Hematopoietic multipotent progenitor cell treated with erythropoietin and hydrocortisone succinate and interleukin-3 and kit ligand, for 4 days (in vitro differentiated cells): Measurements from ENCODE around the gene NRXN2.
"Not testable (repeated sequence)": the region's sequence is repeated elsewhere in the genome, so short reads cannot be mapped to it uniquely, and the experiment has no call there.

ENCODE experiments used
- DNase-seq: peaks from one replicate; pipeline ENCODE4 v3.0.0-alpha.2; 2015

The NRXN2 gene

DNA sequence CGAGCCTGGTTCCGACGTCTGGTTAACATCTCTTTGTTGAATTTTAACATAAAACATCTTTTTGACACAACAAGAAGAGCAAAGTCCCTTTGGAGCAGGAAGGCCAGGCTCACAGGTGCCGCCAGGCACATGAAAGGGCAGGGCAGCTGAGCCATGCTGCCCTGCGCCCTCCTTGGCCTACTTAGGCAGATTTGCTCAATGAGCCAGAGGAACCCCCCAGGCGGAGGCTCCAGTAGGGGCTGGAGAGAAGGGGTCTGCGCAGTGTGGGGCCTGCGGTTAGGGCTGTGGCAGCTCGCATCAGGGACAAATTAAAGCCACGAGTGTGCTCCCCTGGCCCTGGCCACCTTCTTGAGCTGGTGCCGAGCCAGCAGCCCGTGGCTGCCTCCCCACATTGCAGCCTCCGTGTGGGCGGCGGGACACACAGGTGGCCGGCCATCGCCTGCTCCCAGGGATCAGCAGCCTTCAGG, 141.9 kb downstream of the NRXN2 start:
- no peak for DNase-seq

DNA sequence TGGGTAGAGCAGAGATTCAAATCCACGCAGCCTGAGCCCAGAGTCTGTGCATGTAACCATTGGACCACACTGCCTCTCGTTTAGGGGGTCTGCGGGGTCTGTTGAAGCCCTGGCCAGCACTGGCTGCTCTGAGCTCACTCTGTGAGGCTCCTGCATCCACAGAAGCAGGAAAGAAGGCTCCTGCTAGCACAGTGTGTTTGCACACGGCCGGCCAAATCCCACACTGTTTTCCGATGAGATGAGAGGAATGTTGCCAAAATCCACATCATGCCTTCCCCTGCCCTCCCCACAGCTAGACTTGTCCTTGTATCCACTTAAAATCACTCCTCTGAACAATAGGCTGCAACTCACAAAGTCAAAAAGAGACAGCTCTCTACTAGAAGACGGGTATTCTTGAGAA, 142.6 kb downstream of the NRXN2 start:
- no peak for DNase-seq

GRCh38 chr11:64577202-64577601, 145.8 kb downstream of the NRXN2 start:
- DNase-seq = no peak

DNA sequence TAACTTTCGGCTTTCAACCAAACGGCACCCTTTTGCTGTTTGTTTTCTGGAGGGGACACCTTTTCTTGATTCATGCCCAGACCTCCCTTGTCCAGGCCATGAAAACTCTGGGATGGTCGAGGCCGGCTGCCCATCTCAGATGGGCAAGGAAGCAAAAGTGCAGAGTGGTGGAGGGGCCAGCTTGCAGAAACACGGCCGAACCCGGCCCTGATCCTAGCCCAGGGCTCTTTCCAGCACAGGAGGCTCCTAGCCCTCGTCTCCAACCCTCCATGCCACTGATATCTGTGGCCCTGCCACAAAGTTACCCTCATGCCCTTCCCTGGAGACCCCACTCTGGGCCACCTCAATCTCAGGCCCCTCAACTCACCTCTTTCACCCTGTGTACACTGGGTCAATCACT, 150.9 kb downstream of the NRXN2 start:
- DNase-seq = no peak

GRCh38 chr11:64571410-64572091, 151.4 kb downstream of the NRXN2 start:
- DNase-seq = no peak

DNA sequence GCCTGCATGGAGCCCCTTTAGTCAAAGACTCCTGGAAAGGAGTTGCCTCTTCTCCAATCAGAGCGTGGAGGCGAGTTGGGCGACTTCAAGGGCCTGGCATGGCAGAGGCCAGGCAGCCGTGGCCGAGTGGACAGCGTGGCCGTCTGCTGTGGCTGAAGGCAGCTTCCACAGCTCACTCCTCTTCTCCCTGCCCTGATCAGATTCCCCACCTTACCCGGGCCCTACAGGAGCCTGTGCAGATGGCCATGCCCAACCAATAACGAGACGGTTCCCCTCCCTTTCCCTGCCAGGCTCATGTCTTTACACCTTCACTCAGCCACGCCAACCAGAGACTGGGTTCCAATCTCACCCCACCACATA, 152.0 kb downstream of the NRXN2 start:
- no peak for DNase-seq

GRCh38 chr11:64570341-64570740, 152.7 kb downstream of the NRXN2 start:
- DNase-seq = no peak

GRCh38 chr11:64569300-64569970, 153.6 kb downstream of the NRXN2 start:
- DNase-seq = no peak

- DNase-seq = no peak
These were observed 154.3 kb downstream of the NRXN2 start for GRCh38 chr11:64568584-64569140.

DNA sequence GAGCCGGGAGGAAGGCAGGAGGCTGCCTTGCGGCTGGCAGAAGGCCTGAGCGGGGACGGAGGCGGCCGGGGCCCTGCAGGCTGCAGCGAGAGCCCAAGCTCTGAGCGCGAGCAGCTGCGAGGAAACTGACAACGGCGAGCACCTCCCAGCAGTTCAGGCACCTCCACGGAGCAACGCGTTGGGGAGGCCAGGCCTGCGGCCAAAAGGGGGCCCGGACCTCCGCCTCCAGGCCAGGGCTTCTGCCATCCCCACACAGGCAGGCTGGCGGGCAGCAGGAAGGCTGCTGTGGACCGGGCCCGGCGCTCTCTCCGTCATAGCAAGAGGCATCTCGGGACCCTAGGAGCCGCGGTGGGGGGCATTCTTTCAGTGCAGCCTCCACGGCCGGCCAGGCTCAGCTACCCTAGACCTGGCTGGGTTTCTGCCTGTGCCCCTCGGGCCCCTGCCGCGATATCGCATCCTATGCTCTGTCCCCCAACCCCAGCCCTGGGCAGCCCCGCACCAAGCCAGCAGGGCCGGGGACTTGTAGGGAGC, 154.9 kb downstream of the NRXN2 start:
- no peak for DNase-seq

DNA sequence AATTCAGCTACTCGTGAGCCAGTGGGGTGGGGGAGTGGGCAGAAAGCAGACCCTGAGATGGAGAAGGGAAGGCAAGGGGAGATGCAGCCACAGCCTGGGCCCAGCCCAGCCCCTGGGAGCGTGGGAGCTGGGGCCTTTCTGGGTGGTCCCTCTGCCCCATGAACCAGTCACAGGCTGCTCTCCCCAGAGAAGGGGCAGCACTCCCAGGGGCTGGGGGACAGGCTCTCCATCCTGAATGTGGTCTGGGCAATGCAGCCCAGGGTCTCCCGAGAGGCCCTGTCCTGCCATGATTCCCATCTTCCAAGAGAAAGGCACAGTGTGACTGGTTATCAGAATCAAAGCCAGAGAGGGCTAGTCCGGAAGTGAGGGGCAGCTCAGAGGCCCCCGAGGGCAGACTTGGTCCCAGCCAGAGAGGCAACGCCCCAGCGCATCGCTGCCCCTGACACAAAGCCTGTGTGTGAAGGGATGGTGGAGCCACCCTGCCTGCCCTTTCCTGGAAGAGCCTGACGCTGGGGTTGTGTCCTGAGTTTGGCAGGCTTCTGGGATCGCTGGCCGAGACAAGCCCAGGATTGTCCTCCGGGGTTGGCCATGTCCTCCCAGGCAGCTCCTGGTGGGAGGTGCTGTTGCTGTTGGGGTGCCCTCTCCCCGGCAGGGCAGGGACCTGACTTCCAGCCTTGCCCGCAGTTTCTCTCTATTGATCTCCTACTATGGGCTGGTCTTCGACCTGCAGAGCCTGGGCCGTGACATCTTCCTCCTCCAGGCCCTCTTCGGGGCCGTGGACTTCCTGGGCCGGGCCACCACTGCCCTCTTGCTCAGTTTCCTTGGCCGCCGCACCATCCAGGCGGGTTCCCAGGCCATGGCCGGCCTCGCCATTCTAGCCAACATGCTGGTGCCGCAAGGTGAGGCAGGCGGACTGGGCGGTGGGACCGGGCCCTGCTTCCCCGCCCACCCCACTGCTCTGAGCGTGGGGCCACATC, 155.8 kb downstream of the NRXN2 start:
- no peak for DNase-seq

DNA sequence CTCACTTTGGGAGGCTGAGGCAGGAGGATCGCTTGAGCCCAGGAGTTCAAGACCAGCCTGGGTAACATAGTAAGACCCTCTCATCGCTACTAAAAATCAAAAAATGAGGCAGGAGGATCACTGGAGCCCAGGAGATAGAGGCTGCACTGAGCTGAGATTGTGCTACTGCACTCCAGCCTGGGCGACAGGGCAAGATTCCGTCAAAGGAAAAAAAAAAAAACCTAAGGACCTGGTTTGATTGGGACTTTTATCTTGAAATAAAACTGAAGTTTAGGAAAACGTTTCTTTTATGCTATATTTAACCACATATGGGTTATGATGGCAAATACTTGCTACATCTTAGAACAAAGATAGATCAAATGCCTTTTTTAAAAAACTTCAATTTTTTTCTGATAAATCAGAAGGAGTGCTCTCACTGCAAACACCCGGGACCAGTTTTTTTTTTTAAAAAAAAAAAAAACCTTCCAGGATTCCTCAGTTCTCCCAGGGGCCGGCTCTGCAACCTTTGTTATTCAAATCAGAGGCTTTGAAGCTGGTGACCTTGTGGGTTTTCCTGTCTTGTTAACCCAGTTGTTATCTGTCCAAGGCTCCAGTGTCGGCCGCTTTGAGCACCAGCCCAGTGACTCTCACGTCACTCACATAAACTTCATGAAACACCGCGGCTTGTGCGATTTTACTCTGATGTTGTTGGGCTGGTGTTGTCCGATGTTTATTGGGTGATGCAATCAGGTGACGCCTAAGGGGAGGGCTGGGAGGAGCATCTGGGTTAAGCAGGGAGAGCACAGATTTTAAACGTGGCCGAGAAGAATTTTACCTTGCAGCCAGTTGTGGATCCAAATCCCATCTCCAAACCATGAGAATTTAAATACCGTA, 156.7 kb downstream of the NRXN2 start:
- DNase-seq = peak; percentile 47

- DNase-seq = peak; percentile 20
These were observed 157.8 kb downstream of the NRXN2 start for GRCh38 chr11:64564947-64565889.

GRCh38 chr11:64564419-64564818, 158.6 kb downstream of the NRXN2 start:
- DNase-seq = no peak

DNA sequence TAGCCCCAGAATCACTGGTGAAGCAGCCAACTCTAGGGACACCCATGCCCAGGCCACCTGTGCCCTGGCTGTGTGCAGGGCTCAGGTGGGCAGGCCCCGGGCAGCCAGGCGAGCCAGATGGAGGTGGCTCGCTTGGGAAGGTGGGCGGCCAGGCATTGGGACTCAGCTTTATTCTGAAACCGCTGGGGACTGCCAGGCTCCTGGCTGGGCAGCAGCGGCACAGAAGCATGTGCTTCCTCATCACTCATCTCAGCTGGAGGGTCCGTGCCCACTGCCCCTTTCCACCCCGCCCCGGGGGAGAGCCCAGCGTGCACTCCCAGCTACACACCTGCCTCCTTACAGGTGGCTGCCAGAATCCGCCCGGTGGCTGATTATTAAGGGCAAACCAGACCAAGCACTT, 159.0 kb downstream of the NRXN2 start:
- no peak for DNase-seq

DNA sequence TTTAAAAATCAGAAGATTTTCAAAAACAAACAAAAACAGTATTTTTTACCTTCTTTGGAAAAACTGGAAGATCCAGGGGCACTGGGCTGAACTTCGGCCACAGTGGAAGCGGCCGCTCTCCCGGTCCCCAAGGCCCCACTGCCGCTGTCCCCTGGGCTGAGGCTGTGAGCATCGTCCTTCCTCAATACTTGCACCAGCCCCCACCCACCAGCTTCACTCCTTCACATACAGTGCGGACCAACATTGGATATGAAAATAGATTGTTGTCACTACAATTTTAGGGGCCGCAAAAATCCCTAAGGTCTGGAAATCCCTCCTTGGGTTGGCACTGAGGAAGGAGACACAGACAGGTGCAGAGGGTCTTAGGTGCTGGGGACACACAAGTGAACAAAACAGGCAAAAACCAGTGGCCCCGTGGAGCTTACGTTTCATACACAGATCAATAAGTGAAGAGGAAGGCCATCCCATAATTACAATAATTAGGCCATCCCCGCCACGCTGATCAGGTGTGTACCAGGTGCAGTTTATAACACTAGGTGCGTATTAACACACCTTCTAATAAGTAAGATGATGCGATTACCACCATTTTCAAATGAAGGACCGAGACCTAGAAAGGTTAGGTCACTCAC, 160.2 kb downstream of the NRXN2 start:
- no peak for DNase-seq

DNA sequence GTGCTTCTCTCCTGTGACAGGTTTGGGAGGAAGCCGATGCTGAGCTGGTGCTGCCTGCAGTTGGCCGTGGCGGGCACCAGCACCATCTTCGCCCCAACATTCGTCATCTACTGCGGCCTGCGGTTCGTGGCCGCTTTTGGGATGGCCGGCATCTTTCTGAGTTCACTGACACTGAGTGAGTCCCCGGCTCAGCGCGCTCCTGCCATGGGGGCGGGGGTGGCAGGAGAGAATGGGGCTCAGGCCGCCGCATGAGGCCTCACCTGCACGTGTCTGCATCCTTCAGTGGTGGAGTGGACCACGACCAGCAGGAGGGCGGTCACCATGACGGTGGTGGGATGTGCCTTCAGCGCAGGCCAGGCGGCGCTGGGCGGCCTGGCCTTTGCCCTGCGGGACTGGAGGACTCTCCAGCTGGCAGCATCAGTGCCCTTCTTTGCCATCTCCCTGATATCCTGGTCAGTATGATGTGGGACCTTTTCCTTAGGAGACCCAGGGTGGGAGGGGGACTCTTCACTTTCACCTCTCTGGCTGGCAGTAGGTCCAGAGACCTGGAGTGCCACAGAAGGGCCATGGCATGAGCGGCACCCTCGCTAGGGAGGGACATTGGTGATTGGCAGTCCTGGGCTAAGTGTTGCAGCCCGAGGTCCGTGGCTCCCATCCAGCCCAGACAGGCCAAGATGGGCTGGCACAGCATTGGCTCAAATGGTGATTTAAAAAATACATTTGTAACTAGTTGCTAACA, 160.8 kb downstream of the NRXN2 start:
- DNase-seq = no peak

GRCh38 chr11:64561429-64561828, 161.6 kb downstream of the NRXN2 start:
- not testable (repeated sequence) for DNase-seq

GRCh38 chr11:64560941-64561340, 162.1 kb downstream of the NRXN2 start:
- no peak for DNase-seq
